Mesothelial cell of epicardium (in vitro differentiated cells): ENCODE data around the gene KLK3. TPM values are rescaled to one million over a fixed set of nuclear protein-coding genes. Genes with fewer than 3 reads are reported as not detected.

Source experiments
- DNase-seq, 2 experiments: peaks; one replicate each; pipeline ENCODE4 v3.0.0; 2021; ENCODE audit warnings: low spot score in 2 of 2; ENCODE audit not compliant: unreplicated experiment in 2 of 2
- H3K27ac Mint-ChIP-seq: 2 replicates; pipeline ENCODE4 v1.8.0; 2021; ENCODE audit warnings: mixed read lengths
- H3K27me3 Mint-ChIP-seq: 2 replicates; pipeline ENCODE4 v1.8.0; 2021; ENCODE audit warnings: low read depth, mixed read lengths
- H3K36me3 Mint-ChIP-seq: 2 replicates; pipeline ENCODE4 v1.8.0; 2021; ENCODE audit warnings: mixed read lengths
- H3K4me1 Mint-ChIP-seq: 2 replicates; pipeline ENCODE4 v1.8.0; 2021; ENCODE audit warnings: mixed read lengths
- H3K4me3 Mint-ChIP-seq: 2 replicates; pipeline ENCODE4 v1.8.0; 2021; ENCODE audit warnings: mild to moderate bottlenecking, moderate library complexity, mixed read lengths
- H3K9me3 Mint-ChIP-seq: 2 replicates; pipeline ENCODE4 v1.8.0; 2021; ENCODE audit warnings: mixed read lengths
- total RNA-seq: library from RNA; stranded (reverse); gene quantifications from 3 replicates; pipeline ENCODE4 v1.2.1, GENCODE V29; 2021
- TF ChIP-seq, protein P1 (sequence below): fragments of 200-600 bp; sonication (generic); IDR thresholded peaks from one replicate; pipeline ENCODE4 v1.5.0; 2021; ENCODE audit warnings: antibody characterized with exemption; ENCODE audit not compliant: unreplicated experiment

The KLK3 gene
- total RNA-seq, 1 donor from 2014 or later, result not detected

GRCh38 chr19:50820549-50821247 is 34.0 kb upstream of the KLK3 start:
- peak overlapping the region; percentile 29 for H3K4me3 Mint-ChIP-seq
- H3K9me3 Mint-ChIP-seq, result peaks cover 4% of the 10 kb centered on the region
- TF ChIP-seq, protein P1, sequence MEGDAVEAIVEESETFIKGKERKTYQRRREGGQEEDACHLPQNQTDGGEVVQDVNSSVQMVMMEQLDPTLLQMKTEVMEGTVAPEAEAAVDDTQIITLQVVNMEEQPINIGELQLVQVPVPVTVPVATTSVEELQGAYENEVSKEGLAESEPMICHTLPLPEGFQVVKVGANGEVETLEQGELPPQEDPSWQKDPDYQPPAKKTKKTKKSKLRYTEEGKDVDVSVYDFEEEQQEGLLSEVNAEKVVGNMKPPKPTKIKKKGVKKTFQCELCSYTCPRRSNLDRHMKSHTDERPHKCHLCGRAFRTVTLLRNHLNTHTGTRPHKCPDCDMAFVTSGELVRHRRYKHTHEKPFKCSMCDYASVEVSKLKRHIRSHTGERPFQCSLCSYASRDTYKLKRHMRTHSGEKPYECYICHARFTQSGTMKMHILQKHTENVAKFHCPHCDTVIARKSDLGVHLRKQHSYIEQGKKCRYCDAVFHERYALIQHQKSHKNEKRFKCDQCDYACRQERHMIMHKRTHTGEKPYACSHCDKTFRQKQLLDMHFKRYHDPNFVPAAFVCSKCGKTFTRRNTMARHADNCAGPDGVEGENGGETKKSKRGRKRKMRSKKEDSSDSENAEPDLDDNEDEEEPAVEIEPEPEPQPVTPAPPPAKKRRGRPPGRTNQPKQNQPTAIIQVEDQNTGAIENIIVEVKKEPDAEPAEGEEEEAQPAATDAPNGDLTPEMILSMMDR, result no peak
- no peaks in the 10 kb centered on the region for H3K36me3 Mint-ChIP-seq
- H3K4me1 Mint-ChIP-seq, result peaks cover 16% of the 10 kb centered on the region
- no peak for DNase-seq
- peaks cover 92% of the 10 kb centered on the region for H3K27me3 Mint-ChIP-seq
- no peak overlapping the region for H3K27ac Mint-ChIP-seq

GRCh38 chr19:50821248-50821612 is 33.5 kb upstream of the KLK3 start:
- TF ChIP-seq, protein P1, result no peak

DNA sequence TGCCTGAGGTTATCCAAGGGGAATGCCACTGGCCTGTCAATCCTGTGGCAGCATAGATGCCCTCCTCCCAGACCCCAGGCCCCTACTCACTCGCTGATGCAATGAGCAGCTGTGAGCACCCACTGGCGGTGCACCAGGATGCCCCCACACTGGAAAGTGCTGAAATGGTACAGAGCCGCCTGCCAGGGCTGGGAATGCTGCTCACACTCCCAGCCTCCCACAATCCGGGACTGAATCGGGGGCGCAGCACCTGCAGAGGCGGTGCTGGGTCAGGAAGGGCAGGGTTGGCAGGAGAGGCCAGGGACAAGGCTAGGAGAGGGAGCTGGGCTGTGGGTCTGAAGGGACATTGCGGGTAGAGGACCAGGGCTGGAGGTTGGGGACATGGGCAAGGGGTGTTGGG is 33.1 kb upstream of the KLK3 start:
- H3K9me3 Mint-ChIP-seq, result no peaks in the 10 kb centered on the region
- no peak overlapping the region for H3K27ac Mint-ChIP-seq
- peaks cover 16% of the 10 kb centered on the region for H3K4me1 Mint-ChIP-seq
- H3K27me3 Mint-ChIP-seq, result peaks cover 89% of the 10 kb centered on the region
- DNase-seq, result no peak
- H3K4me3 Mint-ChIP-seq, result no peak overlapping the region
- H3K36me3 Mint-ChIP-seq, result no peaks in the 10 kb centered on the region
- TF ChIP-seq, protein P1, result no peak

More at GRCh38 chr19:50821248-50821612, 33.5 kb upstream of the KLK3 start:
- H3K4me3 Mint-ChIP-seq, result no peak overlapping the region
- DNase-seq, result no peak
- H3K27me3 Mint-ChIP-seq, result peaks cover 90% of the 10 kb centered on the region
- no peak overlapping the region for H3K27ac Mint-ChIP-seq
- peaks cover 16% of the 10 kb centered on the region for H3K4me1 Mint-ChIP-seq
- H3K36me3 Mint-ChIP-seq, result no peaks in the 10 kb centered on the region
- H3K9me3 Mint-ChIP-seq, result peaks cover 2% of the 10 kb centered on the region

- Mint-ChIP-seq H3K36me3 (no peaks in the 10 kb centered on the region), H3K27me3 (peaks cover 86% of the 10 kb centered on the region), H3K27ac (no peak overlapping the region), H3K4me3 (no peak overlapping the region), H3K4me1 (peaks cover 16% of the 10 kb centered on the region), H3K9me3 (no peaks in the 10 kb centered on the region)
- TF ChIP-seq, protein P1, result no peak
- no peak for DNase-seq
Measured at GRCh38 chr19:50822661-50823208, 32.0 kb upstream of the KLK3 start.

GRCh38 chr19:50823389-50824042 is 31.2 kb upstream of the KLK3 start, which contains the start of gene KLK1:
KLK1 (minus strand) TSS chr19:50823787; CDS start chr19:50823748, 39 bp downstream.
- no peak for DNase-seq
- no peaks in the 10 kb centered on the region for H3K9me3 Mint-ChIP-seq
- no peak within 1 kb of the TSS for H3K4me3 Mint-ChIP-seq
- TF ChIP-seq, protein P1, result no peak
- H3K27ac Mint-ChIP-seq, result no peak within 1 kb of the TSS
- H3K27me3 Mint-ChIP-seq, result peaks cover 84% of the 10 kb centered on the region
- H3K36me3 Mint-ChIP-seq, result no peaks in the 10 kb centered on the region
- peaks cover 15% of the 10 kb centered on the region for H3K4me1 Mint-ChIP-seq
